Measurements from ENCODE around the gene ATP5F1D. TPM values are rescaled to one million over a fixed set of nuclear protein-coding genes. Genes with fewer than 3 reads are reported as not detected.

The ATP5F1D gene
- total RNA-seq, 3 donors from 2014 or later = 47.6 to 64.9 (median 61.3) TPM

DNA sequence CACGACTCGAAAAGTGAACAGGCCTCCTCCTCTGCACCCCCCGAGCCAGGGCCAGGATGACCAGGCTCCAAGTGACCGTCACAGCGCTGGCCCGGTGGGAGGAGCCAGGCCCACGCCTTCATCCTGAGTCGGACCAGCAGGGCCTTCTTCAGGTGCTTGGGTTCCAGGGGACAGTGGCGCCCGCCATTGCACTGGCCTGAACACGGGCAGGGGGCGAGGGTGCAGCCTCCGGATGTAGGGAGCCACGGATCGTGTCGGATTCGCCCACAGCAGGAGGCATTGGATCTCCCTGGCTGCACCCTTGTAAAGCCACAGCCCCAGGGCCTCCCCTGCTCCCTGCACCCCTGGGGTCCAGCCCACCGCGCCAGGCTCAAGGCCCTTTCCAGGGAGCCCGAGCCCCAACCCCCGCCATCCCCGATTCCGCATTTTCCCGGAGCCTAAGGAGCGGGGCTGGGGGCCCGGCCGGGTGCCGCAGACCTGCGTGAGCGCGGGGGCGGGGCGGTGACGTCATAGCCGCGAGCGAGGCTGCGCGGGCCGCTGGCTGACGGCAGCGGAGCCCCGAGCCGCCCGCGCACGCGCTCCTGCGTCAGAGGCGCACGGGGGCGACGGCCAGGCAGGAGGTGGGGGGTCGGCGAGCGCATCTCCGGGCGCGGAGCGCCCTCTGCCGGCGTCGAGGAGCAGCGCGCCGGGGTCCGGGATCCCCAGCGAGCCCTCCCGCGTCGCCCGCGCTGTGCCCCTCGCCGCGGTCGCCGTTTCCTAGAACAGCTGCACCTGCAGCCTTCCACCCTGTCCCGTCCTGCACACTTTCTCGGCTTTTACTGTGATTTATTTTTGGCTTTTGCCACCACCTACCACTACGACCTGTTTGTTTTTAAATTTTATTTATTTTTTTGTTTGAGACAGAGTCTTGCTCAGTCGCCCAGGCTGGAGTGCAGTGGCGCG, 1.5 kb upstream of the ATP5F1D start:
- Histone ChIP-seq H3K27me3 (no peaks in the 10 kb centered on the region), H3K27ac (peak overlapping the region; percentile 93 to 97), H3K9me3 (no peaks in the 10 kb centered on the region), H3K4me3 (peak overlapping the region; percentile 17 to 97 (median 46)), H3K4me1 (peaks cover 26 to 41% of the 10 kb centered on the region in 2 donors), H3K36me3 (no peaks in the 10 kb centered on the region)
- no peak for TF ChIP-seq POLR2A (IDR thresholded peaks at IDR 0.05)
- TF ChIP-seq POLR2AphosphoS5 (IDR thresholded peaks at IDR 0.05) = no peak
- peak; percentile 37 to 94 (median 71) for TF ChIP-seq CTCF (IDR thresholded peaks at IDR 0.05)
- DNase-seq (ENCODE audit: low spot score in 2 of 2) = peak; percentile 84 to 85
- intact Hi-C loops (cut with DNase I; ENCODE audit: low total_unique reads) = no loop called here

DNA sequence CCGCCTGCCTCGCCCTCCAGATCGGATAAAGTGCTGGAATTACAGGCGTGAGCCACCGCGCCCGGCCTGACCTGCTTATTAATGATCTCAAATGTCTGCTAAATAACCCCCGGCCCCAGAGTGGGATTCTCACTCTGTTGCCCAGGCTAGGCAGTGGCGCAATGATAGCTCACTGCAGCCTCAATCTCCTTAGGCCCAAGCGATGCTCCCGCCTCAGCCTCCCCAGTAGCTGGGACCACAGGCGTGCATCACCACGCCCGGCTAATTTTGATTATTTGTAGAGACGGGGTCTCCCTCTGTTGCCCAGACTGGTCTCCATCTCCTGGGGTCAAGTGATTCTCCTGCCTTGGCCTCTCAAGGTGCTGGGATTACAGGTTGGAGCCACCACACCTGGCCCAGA, 626 bp upstream of the ATP5F1D start:
- no peaks in the 10 kb centered on the region for H3K36me3 ChIP-seq
- H3K4me3 ChIP-seq = peak overlapping the region in 2 of 3 donors; percentile 88 to 97
- H3K4me1 ChIP-seq = peaks cover 32 to 50% of the 10 kb centered on the region in 2 donors
- H3K9me3 ChIP-seq = no peaks in the 10 kb centered on the region
- H3K27ac ChIP-seq = peak overlapping the region; percentile 93 to 97
- no peaks in the 10 kb centered on the region for H3K27me3 ChIP-seq
- DNase-seq (ENCODE audit: low spot score in 2 of 2) = no peak
- intact Hi-C loops (cut with DNase I; ENCODE audit: low total_unique reads) = no loop called here
- TF ChIP-seq POLR2A (IDR thresholded peaks at IDR 0.05) (no peak), POLR2AphosphoS5 (IDR thresholded peaks at IDR 0.05) (no peak), CTCF (IDR thresholded peaks at IDR 0.05) (no peak)

- H3K4me3 ChIP-seq = peak overlapping the region; percentile 22 to 58 (median 26)
- H3K4me1 ChIP-seq = peaks cover 39 to 54% of the 10 kb centered on the region in 2 donors
- intact Hi-C loops (cut with DNase I; ENCODE audit: low total_unique reads) = no loop called here
These were observed 2.5 kb downstream of the ATP5F1D start for GRCh38 chr19:1243768-1244692.

DNA sequence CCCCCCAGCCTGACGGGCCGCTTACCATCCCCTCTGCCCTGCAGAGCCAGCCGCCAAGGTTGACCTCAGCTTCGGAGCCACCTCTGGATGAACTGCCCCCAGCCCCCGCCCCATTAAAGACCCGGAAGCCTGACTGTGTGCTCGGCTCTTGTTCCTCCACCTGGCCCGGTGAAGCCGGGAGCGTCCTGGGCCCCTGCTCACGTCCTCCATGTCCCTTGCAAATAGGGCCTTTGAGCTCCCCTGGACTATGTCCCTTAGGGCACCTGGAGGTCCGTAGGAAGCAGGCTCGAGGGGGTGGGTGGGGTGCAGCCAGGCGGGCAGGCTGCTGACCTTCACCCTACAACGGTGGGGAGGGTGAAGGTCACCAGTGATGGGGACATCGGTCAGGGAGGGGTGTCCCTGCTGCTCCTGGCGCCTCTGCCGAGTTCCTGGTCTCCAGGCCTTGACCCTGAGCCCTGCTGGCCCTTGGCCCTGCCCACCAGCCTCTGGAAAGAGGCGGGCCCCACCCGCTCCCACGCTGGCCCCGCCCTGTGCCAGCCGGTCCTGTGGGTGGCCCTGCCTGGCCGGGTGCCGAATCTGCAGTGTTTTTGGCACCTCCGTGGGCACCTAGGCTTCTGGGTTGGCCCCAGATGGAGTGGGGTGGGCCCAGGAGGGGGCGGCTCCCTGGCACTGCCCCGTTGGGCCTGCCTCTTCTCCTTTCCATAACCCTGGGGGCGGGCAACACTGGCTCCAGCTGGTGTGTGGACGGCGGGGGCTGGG, 3.3 kb downstream of the ATP5F1D start:
- Histone ChIP-seq H3K36me3 (no peaks in the 10 kb centered on the region), H3K4me3 (peak overlapping the region; percentile 22 to 58 (median 26)), H3K4me1 (peaks cover 39 to 54% of the 10 kb centered on the region in 2 donors), H3K27ac (peak overlapping the region; percentile 91 to 99), H3K9me3 (no peaks in the 10 kb centered on the region), H3K27me3 (no peaks in the 10 kb centered on the region)
- intact Hi-C loops (cut with DNase I; ENCODE audit: low total_unique reads) = loop anchor here (5.0 kb wide), 1 partner anchor 1537 kb away; the partner anchor contains the start of gene SGTA
- no peak for DNase-seq (ENCODE audit: low spot score in 2 of 2)
- TF ChIP-seq POLR2A (IDR thresholded peaks at IDR 0.05) (no peak), POLR2AphosphoS5 (IDR thresholded peaks at IDR 0.05) (no peak), CTCF (IDR thresholded peaks at IDR 0.05) (no peak)

More at GRCh38 chr19:1243768-1244692, 2.5 kb downstream of the ATP5F1D start:
- Histone ChIP-seq H3K9me3 (no peaks in the 10 kb centered on the region), H3K36me3 (no peaks in the 10 kb centered on the region), H3K27ac (peak overlapping the region; percentile 91 to 99), H3K27me3 (no peaks in the 10 kb centered on the region)
- peak; percentile 88 to 91 for DNase-seq (ENCODE audit: low spot score in 2 of 2)
- TF ChIP-seq POLR2A (IDR thresholded peaks at IDR 0.05) (no peak), CTCF (IDR thresholded peaks at IDR 0.05) (peak; percentile 91 to 98 (median 96)), POLR2AphosphoS5 (IDR thresholded peaks at IDR 0.05) (peak; percentile 24 to 70 (median 67))
